ENCODE results near the gene CASP9. TPM values are rescaled to one million over a fixed set of nuclear protein-coding genes. Genes with fewer than 3 reads are reported as not detected.

The CASP9 gene
- total RNA-seq, 1 experiment from 2014 or later, result 8.0 TPM

DNA sequence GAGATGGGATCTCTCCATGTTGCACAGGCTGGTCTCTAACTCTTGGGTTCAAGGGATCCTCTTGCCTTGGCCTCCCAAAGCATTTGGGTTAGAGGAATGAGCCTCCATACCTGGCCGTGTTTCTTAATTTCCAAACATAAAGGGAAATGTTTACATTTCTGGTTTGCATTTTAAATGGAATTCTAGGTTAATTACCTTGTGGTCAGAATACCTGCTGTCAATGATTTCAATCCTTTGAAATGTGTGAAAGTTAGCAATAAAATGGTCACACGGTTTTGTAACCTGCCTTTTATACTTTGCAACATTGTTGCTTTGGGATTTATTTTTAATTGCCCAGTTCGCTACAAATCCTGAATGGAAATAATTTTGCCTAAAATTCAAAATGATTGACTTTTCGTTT is 34.5 kb upstream of the CASP9 start:
- POLR2A ChIA-PET (ENCODE audit: unreplicated experiment), result no interaction called here
- Histone ChIP-seq H3K79me2 (ENCODE audit: low read length) (no peaks in the 10 kb centered on the region), H3K9me2 (replicated peaks; ENCODE audit: low read length) (no peaks in the 10 kb centered on the region), H3K9me3 (ENCODE audit: low read length) (no peaks in the 10 kb centered on the region), H3F3A (ENCODE audit: low read length, unreplicated experiment) (no peaks in the 10 kb centered on the region), H3K36me3 (ENCODE audit: low read depth, low read length) (peaks cover 15% of the 10 kb centered on the region; the same call in 1 of the 2 replicates), H3K4me1 (ENCODE audit: insufficient read depth, low read length) (peaks cover 21% of the 10 kb centered on the region), H2AFZ (ENCODE audit: low read length) (peak overlapping the region; percentile 81; the same call in 1 of the 2 replicates), H3K27me3 (ENCODE audit: low read length) (no peaks in the 10 kb centered on the region), H4K20me1 (ENCODE audit: low read length) (no peaks in the 10 kb centered on the region), H3K4me2 (ENCODE audit: low read length) (peak overlapping the region; percentile 81), H3K4me3 (ENCODE audit: low read length) (peak overlapping the region; percentile 53; the same call in 1 of the 2 replicates), H3K9ac (ENCODE audit: low read length) (peak overlapping the region; percentile 52), H3K27ac (ENCODE audit: low read length) (peak overlapping the region; percentile 96)
- ATAC-seq (no peak), DNase-seq (no peak)
- TF ChIP-seq EZH2 (IDR thresholded peaks at IDR 0.05; ENCODE audit: low read length, unreplicated experiment) (no peak), EZH2phosphoT487 (IDR thresholded peaks at IDR 0.05; ENCODE audit: borderline replicate concordance, low read length) (no peak)
- TF ChIP-seq, protein P1, sequence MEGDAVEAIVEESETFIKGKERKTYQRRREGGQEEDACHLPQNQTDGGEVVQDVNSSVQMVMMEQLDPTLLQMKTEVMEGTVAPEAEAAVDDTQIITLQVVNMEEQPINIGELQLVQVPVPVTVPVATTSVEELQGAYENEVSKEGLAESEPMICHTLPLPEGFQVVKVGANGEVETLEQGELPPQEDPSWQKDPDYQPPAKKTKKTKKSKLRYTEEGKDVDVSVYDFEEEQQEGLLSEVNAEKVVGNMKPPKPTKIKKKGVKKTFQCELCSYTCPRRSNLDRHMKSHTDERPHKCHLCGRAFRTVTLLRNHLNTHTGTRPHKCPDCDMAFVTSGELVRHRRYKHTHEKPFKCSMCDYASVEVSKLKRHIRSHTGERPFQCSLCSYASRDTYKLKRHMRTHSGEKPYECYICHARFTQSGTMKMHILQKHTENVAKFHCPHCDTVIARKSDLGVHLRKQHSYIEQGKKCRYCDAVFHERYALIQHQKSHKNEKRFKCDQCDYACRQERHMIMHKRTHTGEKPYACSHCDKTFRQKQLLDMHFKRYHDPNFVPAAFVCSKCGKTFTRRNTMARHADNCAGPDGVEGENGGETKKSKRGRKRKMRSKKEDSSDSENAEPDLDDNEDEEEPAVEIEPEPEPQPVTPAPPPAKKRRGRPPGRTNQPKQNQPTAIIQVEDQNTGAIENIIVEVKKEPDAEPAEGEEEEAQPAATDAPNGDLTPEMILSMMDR (conservative IDR thresholded peaks at IDR 0.05; ENCODE audit: low read depth, low read length), result no peak
- intact Hi-C loops (cut with micrococcal nuclease), result no loop called here
- CTCF ChIA-PET, result no interaction called here
- no TSS peak for BruUV-seq (replicated peaks)

DNA sequence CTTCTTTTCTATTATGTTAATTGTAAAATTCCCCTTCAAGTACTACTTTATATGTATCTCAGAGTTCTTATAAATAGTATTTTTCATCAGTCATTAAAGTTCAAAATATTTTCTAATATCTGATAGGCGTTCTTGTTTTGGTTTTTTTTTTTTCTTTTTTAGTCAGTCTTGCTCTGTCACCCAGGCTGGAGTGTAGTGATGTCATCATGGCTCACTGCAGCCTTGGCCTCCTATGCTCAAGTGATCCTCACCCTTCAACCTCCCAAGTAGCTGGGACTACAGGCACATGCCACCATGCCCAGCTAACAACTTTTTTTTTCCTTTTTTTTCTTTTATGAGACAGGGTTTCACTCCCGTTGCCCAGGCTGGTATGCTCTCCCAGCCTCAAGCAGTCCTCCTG is 33.6 kb upstream of the CASP9 start:
- no peak for ATAC-seq
- no peaks in the 10 kb centered on the region for H3K79me2 ChIP-seq (ENCODE audit: low read length)
- no peaks in the 10 kb centered on the region for H3K9me3 ChIP-seq (ENCODE audit: low read length)
- POLR2A ChIA-PET (ENCODE audit: unreplicated experiment), result no interaction called here
- no peak overlapping the region for H3K4me2 ChIP-seq (ENCODE audit: low read length)
- H3K27me3 ChIP-seq (ENCODE audit: low read length), result no peaks in the 10 kb centered on the region
- no peak overlapping the region for H3K9ac ChIP-seq (ENCODE audit: low read length)
- H3K9me2 ChIP-seq (replicated peaks; ENCODE audit: low read length), result no peaks in the 10 kb centered on the region
- peaks cover 21% of the 10 kb centered on the region for H3K4me1 ChIP-seq (ENCODE audit: insufficient read depth, low read length)
- no peaks in the 10 kb centered on the region for H4K20me1 ChIP-seq (ENCODE audit: low read length)
- no peak overlapping the region for H2AFZ ChIP-seq (ENCODE audit: low read length)
- no peak overlapping the region for H3K4me3 ChIP-seq (ENCODE audit: low read length)
- BruUV-seq (replicated peaks), result no TSS peak
- no peaks in the 10 kb centered on the region for H3F3A ChIP-seq (ENCODE audit: low read length, unreplicated experiment)
- peaks cover 9% of the 10 kb centered on the region; the same call in 1 of the 2 replicates for H3K36me3 ChIP-seq (ENCODE audit: low read depth, low read length)
- TF ChIP-seq EZH2phosphoT487 (IDR thresholded peaks at IDR 0.05; ENCODE audit: borderline replicate concordance, low read length) (no peak), EZH2 (IDR thresholded peaks at IDR 0.05; ENCODE audit: low read length, unreplicated experiment) (no peak)
- TF ChIP-seq, protein P1 (conservative IDR thresholded peaks at IDR 0.05; ENCODE audit: low read depth, low read length), result no peak
- intact Hi-C loops (cut with micrococcal nuclease), result no loop called here
- no peak for DNase-seq
- CTCF ChIA-PET, result no interaction called here
- no peak overlapping the region for H3K27ac ChIP-seq (ENCODE audit: low read length)

- Histone ChIP-seq H3K4me2 (ENCODE audit: low read length) (no peak overlapping the region), H3K4me1 (ENCODE audit: insufficient read depth, low read length) (peaks cover 21% of the 10 kb centered on the region), H3K9me3 (ENCODE audit: low read length) (no peaks in the 10 kb centered on the region), H3K79me2 (ENCODE audit: low read length) (no peaks in the 10 kb centered on the region), H3K9ac (ENCODE audit: low read length) (no peak overlapping the region), H3K4me3 (ENCODE audit: low read length) (no peak overlapping the region), H2AFZ (ENCODE audit: low read length) (no peak overlapping the region), H3K27ac (ENCODE audit: low read length) (no peak overlapping the region), H3K27me3 (ENCODE audit: low read length) (no peaks in the 10 kb centered on the region), H3F3A (ENCODE audit: low read length, unreplicated experiment) (no peaks in the 10 kb centered on the region), H3K9me2 (replicated peaks; ENCODE audit: low read length) (no peaks in the 10 kb centered on the region), H4K20me1 (ENCODE audit: low read length) (no peaks in the 10 kb centered on the region), H3K36me3 (ENCODE audit: low read depth, low read length) (peaks cover 5% of the 10 kb centered on the region; the same call in 1 of the 2 replicates)
- ChIA-PET CTCF (no interaction called here), POLR2A (ENCODE audit: unreplicated experiment) (no interaction called here)
- no peak for TF ChIP-seq EZH2phosphoT487 (IDR thresholded peaks at IDR 0.05; ENCODE audit: borderline replicate concordance, low read length)
- TF ChIP-seq, protein P1 (conservative IDR thresholded peaks at IDR 0.05; ENCODE audit: low read depth, low read length), result no peak
- ATAC-seq (no peak), DNase-seq (no peak)
- intact Hi-C loops (cut with micrococcal nuclease), result no loop called here
- no TSS peak for BruUV-seq (replicated peaks)
These were observed 33.0 kb upstream of the CASP9 start for GRCh38 chr1:15557008-15557407.
